Panc1 (cell line): ENCODE results near the gene KHDRBS2. TPM values are rescaled to one million over a fixed set of nuclear protein-coding genes. Genes with fewer than 3 reads are reported as not detected.

Experiments used
- ATAC-seq: fragments of 200-7000 bp; cut with Tn5 transposase; 2 replicates; pipeline ENCODE4 v1.9.1; 2020; ENCODE audit warnings: mild to moderate bottlenecking, moderate library complexity
- BruUV-seq: library from RNA; stranded (reverse); fragments of 400-500 nt; replicated peaks from 2 replicates; lab custom pipeline; 2021; lab: Mats Ljungman, UMichigan
- CTCF ChIA-PET: fragments of 300-600 bp; sonication (Branson Sonifier 250); formaldehyde crosslinking; loops from one replicate; lab custom pipeline; 2022; ENCODE audit warnings: antibody characterized with exemption; lab: Charles Lee
- POLR2A ChIA-PET: fragments of 300-600 bp; sonication (Branson Sonifier 250); formaldehyde crosslinking; loops from one replicate; lab custom pipeline; 2022; ENCODE audit warnings: antibody characterized with exemption; lab: Charles Lee
- DNase-seq: peaks from one replicate; pipeline ENCODE4 v3.0.0-alpha.2; 2010; ENCODE audit warnings: low read depth, low spot score
- H3K27ac ChIP-seq: 2 replicates; pipeline ENCODE4 v1.5.1; 2011; ENCODE audit warnings: mild to moderate bottlenecking, low read length, inconsistent platforms
- H3K27me3 ChIP-seq: fragments of 200-500 bp; sonication (Bioruptor generic); 2 replicates; pipeline ENCODE4 v1.6.0; 2014; ENCODE audit warnings: low read length, inconsistent platforms; ENCODE audit not compliant: control insufficient read depth, insufficient read depth
- H3K36me3 ChIP-seq: fragments of 200-500 bp; sonication (Bioruptor generic); 2 replicates; pipeline ENCODE4 v1.5.1; 2014; ENCODE audit warnings: inconsistent platforms, mild to moderate bottlenecking, low read length, moderate library complexity; ENCODE audit not compliant: control insufficient read depth, insufficient read depth
- H3K4me1 ChIP-seq: 2 replicates; pipeline ENCODE4 v1.5.1; 2011; ENCODE audit warnings: inconsistent platforms, mild to moderate bottlenecking, low read length, moderate library complexity; ENCODE audit not compliant: control insufficient read depth, insufficient read depth
- H3K4me3 ChIP-seq, 2 experiments: 2 replicates each; pipeline ENCODE4 v1.5.1; 2011 to 2012; ENCODE audit warnings: low read depth in 2 of 2, low read length in 2 of 2, mild to moderate bottlenecking in 2 of 2, inconsistent platforms in 1 of 2, moderate library complexity in 1 of 2
- H3K9me3 ChIP-seq: fragments of 200-500 bp; sonication (Bioruptor generic); 2 replicates; pipeline ENCODE4 v1.5.1; 2014; ENCODE audit warnings: low read depth, mild to moderate bottlenecking, inconsistent platforms, low read length, moderate library complexity; ENCODE audit not compliant: control insufficient read depth, insufficient read depth
- CTCF ChIP-seq: fragments of 450-650 bp; IDR thresholded peaks from 2 replicates; pipeline ENCODE4 v1.5.1; 2017; ENCODE audit warnings: mild to moderate bottlenecking
- POLR2AphosphoS5 ChIP-seq: IDR thresholded peaks from 2 replicates; pipeline ENCODE4 v1.6.1; 2012; ENCODE audit warnings: mild to moderate bottlenecking, low read depth, low read length, moderate library complexity
- REST ChIP-seq, 2 experiments: IDR thresholded peaks; 2 replicates each; pipeline ENCODE4 v1.6.1; 2011 to 2012; ENCODE audit warnings: low read depth in 2 of 2, control low read depth in 1 of 2, low read length in 1 of 2, mild to moderate bottlenecking in 1 of 2, moderate library complexity in 1 of 2; ENCODE audit not compliant: insufficient read depth in 1 of 2
- SIN3A ChIP-seq: IDR thresholded peaks from 2 replicates; pipeline ENCODE4 v1.6.1; 2012; ENCODE audit warnings: low read depth, mild to moderate bottlenecking, low read length, moderate library complexity, borderline replicate concordance; ENCODE audit not compliant: insufficient read depth
- TCF7L2 ChIP-seq: IDR thresholded peaks from 2 replicates; pipeline ENCODE4 v1.6.1; 2011; ENCODE audit warnings: mild to moderate bottlenecking, low read depth, low read length, inconsistent platforms
- in situ Hi-C: cut with HindIII; loops from 2 replicates; pipeline ENCODE4 v1.10.0; 2016; ENCODE audit warnings: low sequenced_read_pairs, low pct_unique_long_range_greater_than_20kb
- intact Hi-C: fragments of 100-400 bp; cut with micrococcal nuclease; formaldehyde crosslinking; loops from one replicate; pipeline ENCODE4 v1.10.0; 2022; ENCODE audit not compliant: unreplicated experiment
- total RNA-seq: library from RNA; stranded (reverse); gene quantifications from one replicate; pipeline ENCODE4 v1.2.1, GENCODE V29; 2021; ENCODE audit not compliant: unreplicated experiment

KHDRBS2 gene
- total RNA-seq, 1 experiment from 2014 or later = not detected

- no peak for DNase-seq
- ChIA-PET CTCF (no interaction called here), POLR2A (no interaction called here)
- TF ChIP-seq REST (IDR thresholded peaks at IDR 0.05; ENCODE audit: insufficient read depth in 1 of 2, low read depth in 2 of 2, low read length in 1 of 2) (no peak), POLR2AphosphoS5 (no peak), TCF7L2 (no peak), SIN3A (no peak), CTCF (no peak)
- H3K4me1 ChIP-seq = no peaks in the 10 kb centered on the region
- peaks cover 13% of the 10 kb centered on the region; the same call in 1 of the 2 replicates for H3K9me3 ChIP-seq
- in situ Hi-C loops (no loop called here), intact Hi-C loops (no loop called here)
- BruUV-seq = no TSS peak
- no peaks in the 10 kb centered on the region for H3K36me3 ChIP-seq
- no peak overlapping the region for H3K4me3 ChIP-seq
- no peak for ATAC-seq
- no peak overlapping the region for H3K27ac ChIP-seq
- H3K27me3 ChIP-seq = no peaks in the 10 kb centered on the region
Observed at GRCh38 chr6:61947311-61947947, 338.6 kb downstream of the KHDRBS2 start.

GRCh38 chr6:61940919-61941318 lies 345.1 kb downstream of the KHDRBS2 start:
- Histone ChIP-seq H3K4me3 (no peak overlapping the region), H3K27me3 (no peaks in the 10 kb centered on the region), H3K9me3 (no peaks in the 10 kb centered on the region), H3K4me1 (no peaks in the 10 kb centered on the region), H3K36me3 (no peaks in the 10 kb centered on the region), H3K27ac (no peak overlapping the region)
- POLR2A ChIA-PET = no interaction called here
- CTCF ChIA-PET = no interaction called here
- intact Hi-C loops = no loop called here
- no TSS peak for BruUV-seq
- ATAC-seq (no peak), DNase-seq (no peak)
- in situ Hi-C loops = no loop called here
- TF ChIP-seq SIN3A (no peak), TCF7L2 (no peak), POLR2AphosphoS5 (no peak)

GRCh38 chr6:61935242-61935846 lies 350.7 kb downstream of the KHDRBS2 start:
- in situ Hi-C loops (no loop called here), intact Hi-C loops (no loop called here)
- DNase-seq = no peak
- ChIA-PET POLR2A (no interaction called here), CTCF (no interaction called here)
- Histone ChIP-seq H3K4me3 (no peak overlapping the region), H3K4me1 (no peaks in the 10 kb centered on the region), H3K27ac (no peak overlapping the region), H3K36me3 (no peaks in the 10 kb centered on the region), H3K9me3 (no peaks in the 10 kb centered on the region), H3K27me3 (no peaks in the 10 kb centered on the region)
- TF ChIP-seq REST (IDR thresholded peaks at IDR 0.05; ENCODE audit: insufficient read depth in 1 of 2, low read depth in 2 of 2, low read length in 1 of 2) = no peak
- no peak for TF ChIP-seq TCF7L2
- no peak for TF ChIP-seq CTCF
- TF ChIP-seq SIN3A = no peak
- TF ChIP-seq POLR2AphosphoS5 = no peak
- BruUV-seq = no TSS peak
- no peak for ATAC-seq
